ENCODE data around the gene MSRB3.

Gene MSRB3

DNA sequence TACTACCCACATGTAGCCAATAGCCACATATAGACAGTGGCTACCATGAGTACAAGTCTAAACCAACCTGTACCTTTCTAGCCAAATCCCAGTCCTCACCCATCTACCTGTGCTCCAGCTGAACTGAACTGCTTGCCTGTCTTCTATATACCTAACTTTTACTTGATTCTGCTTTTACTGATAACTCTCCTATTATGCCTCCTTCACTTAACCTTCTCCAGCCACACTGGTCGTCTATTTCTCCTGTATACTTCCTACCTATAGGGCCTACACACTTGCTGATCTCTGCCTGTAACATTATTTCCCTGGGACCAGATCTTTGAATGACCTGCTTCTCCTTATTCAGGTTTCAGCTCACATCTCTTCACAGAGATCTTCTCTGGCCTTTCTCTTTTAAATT is 26.0 kb upstream of the MSRB3 start:
- TF ChIP-seq, protein P1, sequence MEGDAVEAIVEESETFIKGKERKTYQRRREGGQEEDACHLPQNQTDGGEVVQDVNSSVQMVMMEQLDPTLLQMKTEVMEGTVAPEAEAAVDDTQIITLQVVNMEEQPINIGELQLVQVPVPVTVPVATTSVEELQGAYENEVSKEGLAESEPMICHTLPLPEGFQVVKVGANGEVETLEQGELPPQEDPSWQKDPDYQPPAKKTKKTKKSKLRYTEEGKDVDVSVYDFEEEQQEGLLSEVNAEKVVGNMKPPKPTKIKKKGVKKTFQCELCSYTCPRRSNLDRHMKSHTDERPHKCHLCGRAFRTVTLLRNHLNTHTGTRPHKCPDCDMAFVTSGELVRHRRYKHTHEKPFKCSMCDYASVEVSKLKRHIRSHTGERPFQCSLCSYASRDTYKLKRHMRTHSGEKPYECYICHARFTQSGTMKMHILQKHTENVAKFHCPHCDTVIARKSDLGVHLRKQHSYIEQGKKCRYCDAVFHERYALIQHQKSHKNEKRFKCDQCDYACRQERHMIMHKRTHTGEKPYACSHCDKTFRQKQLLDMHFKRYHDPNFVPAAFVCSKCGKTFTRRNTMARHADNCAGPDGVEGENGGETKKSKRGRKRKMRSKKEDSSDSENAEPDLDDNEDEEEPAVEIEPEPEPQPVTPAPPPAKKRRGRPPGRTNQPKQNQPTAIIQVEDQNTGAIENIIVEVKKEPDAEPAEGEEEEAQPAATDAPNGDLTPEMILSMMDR (conservative IDR thresholded peaks at IDR 0.05; ENCODE audit: low read length), result no peak
- DNase-seq (ENCODE audit: low read depth), result no peak
- H3K4me3 ChIP-seq (ENCODE audit: low read length), result no peak overlapping the region

DNA sequence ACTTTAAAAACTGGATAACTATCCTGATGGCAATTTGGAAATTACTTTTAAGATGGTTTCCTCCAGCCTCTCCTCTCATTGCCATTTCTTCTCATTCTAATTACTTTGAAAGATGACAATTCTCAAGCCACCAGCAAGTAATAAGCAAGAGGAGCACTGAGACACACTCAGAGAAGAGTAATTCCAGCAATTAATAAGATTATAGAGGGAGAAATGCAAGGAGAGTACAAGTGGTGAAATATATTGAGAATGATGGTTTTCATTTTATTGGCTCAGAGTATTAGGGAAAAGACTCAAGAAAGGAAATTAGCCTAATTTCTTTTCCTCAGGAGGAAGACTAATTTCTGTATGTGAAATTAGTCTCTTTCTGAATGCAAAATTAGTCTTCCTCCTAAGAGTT is 20.5 kb upstream of the MSRB3 start:
- TF ChIP-seq, protein P1 (conservative IDR thresholded peaks at IDR 0.05; ENCODE audit: low read length), result no peak
- H3K4me3 ChIP-seq (ENCODE audit: low read length), result no peak overlapping the region
- DNase-seq (ENCODE audit: low read depth), result no peak

DNA sequence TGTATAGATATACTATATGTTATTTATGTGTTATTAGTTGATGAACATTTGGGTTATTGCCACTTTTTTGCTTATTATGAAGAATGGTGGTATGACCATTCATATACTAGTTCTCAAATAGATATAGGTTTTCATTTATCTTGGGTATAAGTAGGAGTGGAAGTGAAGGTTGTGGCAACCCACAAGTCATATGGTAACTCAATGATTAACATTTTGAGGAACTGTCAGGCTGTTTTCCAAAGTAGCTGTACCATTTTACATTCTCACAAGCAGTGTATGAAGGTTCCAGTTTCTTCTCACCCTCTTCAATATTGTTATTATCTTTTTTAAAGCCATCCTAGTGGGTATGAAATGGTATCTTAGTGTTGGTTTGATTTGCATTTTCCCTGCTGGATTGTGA is 19.0 kb upstream of the MSRB3 start:
- TF ChIP-seq, protein P1 (conservative IDR thresholded peaks at IDR 0.05; ENCODE audit: low read length), result no peak
- DNase-seq (ENCODE audit: low read depth), result no peak

DNA sequence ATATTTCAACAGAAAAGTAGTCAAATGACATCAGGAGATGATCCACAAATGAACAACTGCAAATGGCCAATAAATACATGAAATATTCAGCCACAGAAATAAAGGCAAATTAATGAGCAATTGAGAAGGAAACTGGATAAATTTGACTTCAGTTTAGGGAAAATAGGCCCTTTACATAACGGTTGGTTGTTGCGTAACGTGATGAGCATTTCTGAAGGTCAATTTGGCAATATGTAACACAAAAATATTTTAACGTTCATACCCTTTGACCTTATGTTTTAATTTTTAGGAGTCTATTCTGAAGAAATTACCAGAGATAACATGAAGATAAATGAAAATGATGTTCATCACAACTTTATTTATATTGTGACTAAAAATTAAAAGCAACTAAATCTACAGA is 14.7 kb upstream of the MSRB3 start:
- TF ChIP-seq, protein P1 (conservative IDR thresholded peaks at IDR 0.05; ENCODE audit: low read length), result no peak

More for the DNA sequence above, 19.0 kb upstream of the MSRB3 start:
- no peak overlapping the region for H3K4me3 ChIP-seq (ENCODE audit: low read length)

DNA sequence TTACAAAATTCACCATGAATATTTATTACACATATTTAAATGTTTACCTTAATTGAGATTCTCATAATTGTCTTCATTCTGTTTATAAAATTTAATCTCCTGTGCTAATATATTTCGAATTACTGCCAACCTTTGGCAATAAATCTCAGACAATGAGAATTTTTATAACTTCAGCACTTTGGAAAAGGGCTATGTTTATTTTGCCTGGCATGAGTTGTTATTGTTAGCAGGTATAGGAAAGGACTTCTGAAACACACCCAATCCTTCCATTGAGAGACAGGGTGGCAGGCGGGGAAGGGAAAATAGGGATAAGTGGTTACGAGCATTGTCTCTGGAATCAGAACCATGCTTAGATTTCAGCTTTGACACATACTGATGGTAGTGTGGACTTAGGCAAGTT is 12.1 kb upstream of the MSRB3 start:
- H3K4me3 ChIP-seq (ENCODE audit: low read length), result no peak overlapping the region
- TF ChIP-seq, protein P1 (conservative IDR thresholded peaks at IDR 0.05; ENCODE audit: low read length), result no peak
- no peak for DNase-seq (ENCODE audit: low read depth)

More for the DNA sequence above, 14.7 kb upstream of the MSRB3 start:
- no peak overlapping the region for H3K4me3 ChIP-seq (ENCODE audit: low read length)
- no peak for DNase-seq (ENCODE audit: low read depth)

DNA sequence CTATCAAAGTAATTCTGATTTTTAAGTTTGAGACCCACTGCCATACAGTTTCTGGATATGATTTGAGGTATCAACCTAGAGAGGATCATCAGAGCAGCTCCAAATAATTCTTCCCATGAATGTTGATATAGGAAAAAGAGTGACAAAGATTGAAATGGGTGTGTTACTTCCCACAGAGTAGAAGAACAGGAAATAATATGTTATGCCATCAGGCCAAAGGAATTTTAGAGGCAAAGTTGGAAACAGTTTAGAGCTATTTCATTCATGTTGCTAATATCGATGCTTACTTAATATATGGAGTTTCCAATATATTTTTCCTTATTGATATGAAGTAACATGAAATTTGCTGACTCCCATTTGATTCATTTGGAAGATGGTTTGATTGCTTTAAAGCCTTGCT is 8.9 kb upstream of the MSRB3 start:
- DNase-seq (ENCODE audit: low read depth), result peak; percentile 16
- TF ChIP-seq, protein P1 (conservative IDR thresholded peaks at IDR 0.05; ENCODE audit: low read length), result no peak
- no peak overlapping the region for H3K4me3 ChIP-seq (ENCODE audit: low read length)

DNA sequence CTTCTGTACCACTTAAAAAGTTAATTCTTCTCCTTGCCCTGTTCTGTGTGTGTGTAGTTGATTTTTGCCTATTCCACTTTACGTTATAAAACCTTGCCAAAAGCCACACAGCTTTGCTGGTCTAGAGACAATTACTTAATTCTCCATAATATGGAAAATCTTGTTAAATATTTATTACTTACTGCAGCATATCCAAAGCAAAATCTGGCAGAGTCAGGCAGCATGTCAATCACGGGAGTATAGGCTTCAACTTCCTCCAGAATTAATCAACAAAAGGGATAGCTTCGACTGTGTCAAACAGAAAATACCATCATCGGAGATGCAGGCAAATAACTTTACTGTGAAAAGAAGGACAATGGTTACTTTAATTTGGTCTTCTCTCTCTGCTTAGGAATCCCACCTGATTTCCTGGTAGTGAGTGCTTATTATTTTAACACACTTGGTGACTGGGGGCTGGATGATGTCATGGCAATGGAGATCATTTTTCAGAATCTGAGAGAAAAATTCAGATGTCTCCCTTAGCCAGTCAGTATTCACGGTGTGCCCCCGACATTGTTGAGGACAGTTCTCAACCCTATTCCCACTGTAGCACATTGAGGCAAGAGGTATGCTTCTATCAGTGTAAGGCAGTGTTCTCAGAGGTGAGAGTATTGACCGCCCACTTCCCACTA is 3.7 kb upstream of the MSRB3 start:
- TF ChIP-seq, protein P1 (conservative IDR thresholded peaks at IDR 0.05; ENCODE audit: low read length), result no peak
- H3K4me3 ChIP-seq (ENCODE audit: low read length), result no peak overlapping the region
- DNase-seq (ENCODE audit: low read depth), result no peak

Measured in AG10803 (cell line).